ENCODE data around the gene CDC5L. TPM values are rescaled to one million over a fixed set of nuclear protein-coding genes. Genes with fewer than 3 reads are reported as not detected.

Gene CDC5L
- total RNA-seq, 1 experiment from 2014 or later, result 24.6 TPM

DNA sequence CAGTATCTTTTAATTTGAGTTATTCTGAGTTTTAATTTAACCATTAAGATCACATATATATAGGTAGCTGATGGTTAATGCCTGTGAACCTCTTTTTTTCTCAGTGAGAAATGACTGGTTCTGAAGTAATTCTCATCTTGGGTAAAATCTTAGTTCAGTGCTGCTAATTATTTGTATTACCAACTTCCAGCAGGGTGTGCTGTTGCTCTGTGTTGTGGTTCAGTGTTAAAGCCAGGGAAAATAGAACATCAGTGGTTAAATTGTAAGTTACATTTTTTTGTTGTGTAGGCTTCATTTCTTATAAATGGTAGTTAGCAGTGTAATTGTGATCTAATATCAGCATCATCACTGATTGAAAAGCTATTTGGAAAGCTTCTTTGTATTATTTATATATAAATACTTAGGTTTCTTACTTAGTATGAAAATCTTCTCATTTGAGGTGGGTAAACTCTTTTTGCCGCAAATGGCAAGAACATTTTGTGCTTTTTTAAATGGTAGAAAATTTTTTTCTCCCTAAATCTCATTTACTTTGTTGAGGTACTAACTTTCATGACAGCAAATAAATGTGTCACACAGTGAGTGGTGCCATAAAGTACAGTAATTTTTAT lies 43.7 kb downstream of the CDC5L start:
- H3K4me1 ChIP-seq (ENCODE audit: control insufficient read depth in 1 of 2, insufficient read depth in 2 of 2, low read length in 2 of 2), result peaks cover 3% of the 10 kb centered on the region in 2 experiments; a peak in 1 of 4 replicates
- RAD21 ChIA-PET (ENCODE audit: low non-redundant PET in 1 of 2, low total read pairs in 2 of 2, uncharacterized antibody in 2 of 2, unreplicated experiment in 2 of 2), result interaction anchor here in 1 of 2 experiments (1.1 kb wide), 1 partner anchor 24 kb away, joined by 3 read pairs; no protein-coding TSS in a partner anchor
- intact Hi-C loops (cut with micrococcal nuclease), result loop anchor here (1.0 kb wide), 2 partner anchors 25 to 38 kb away; no protein-coding TSS in a partner anchor
- H3K9ac ChIP-seq (ENCODE audit: low read length), result no peak overlapping the region
- ATAC-seq (peak; percentile 82), DNase-seq (ENCODE audit: low read depth, low spot score) (peak; percentile 45)
- H3K79me2 ChIP-seq (ENCODE audit: insufficient read depth, low read length), result peaks cover 21% of the 10 kb centered on the region
- peaks cover 10 to 16% of the 10 kb centered on the region in 2 experiments; a peak in 3 of 4 replicates for H3K36me3 ChIP-seq (ENCODE audit: control insufficient read depth in 1 of 2, insufficient read depth in 2 of 2, low read length in 2 of 2)
- H3K9me3 ChIP-seq (ENCODE audit: control insufficient read depth in 1 of 2, insufficient read depth in 1 of 2, low read depth in 1 of 2, low read length in 2 of 2), result no peaks in the 10 kb centered on the region
- H3K27me3 ChIP-seq (ENCODE audit: insufficient read depth, low read length), result no peaks in the 10 kb centered on the region
- no peak overlapping the region for H3K4me3 ChIP-seq (replicated peaks in 1 of 2; ENCODE audit: low read depth in 1 of 2, low read length in 2 of 2)
- POLR2A ChIA-PET, result no interaction called here
- no peak overlapping the region for H2AFZ ChIP-seq (ENCODE audit: low read depth, low read length, poor library complexity, severe bottlenecking)
- no peaks in the 10 kb centered on the region for H3K9me2 ChIP-seq (ENCODE audit: insufficient read depth)
- CTCF ChIA-PET, result interaction anchor here (1.3 to 3.0 kb wide), 3 partner anchors 8 to 25 kb away, joined by 4 to 13 read pairs (median 5); no protein-coding TSS in a partner anchor
- peaks cover 4% of the 10 kb centered on the region; the same call in 1 of the 2 replicates for H4K20me1 ChIP-seq (ENCODE audit: insufficient read depth)
- TF ChIP-seq POLR2AphosphoS5 (IDR thresholded peaks at IDR 0.05; ENCODE audit: low read depth, low read length) (no peak), RAD21 (IDR thresholded peaks at IDR 0.05; ENCODE audit: low read depth) (peak; percentile 73), EZH2phosphoT487 (IDR thresholded peaks at IDR 0.05; ENCODE audit: borderline replicate concordance) (no peak), ELF1 (IDR thresholded peaks at IDR 0.05; ENCODE audit: borderline replicate concordance, low read depth) (no peak), SRF (IDR thresholded peaks at IDR 0.05; ENCODE audit: low read depth) (no peak)
- TF ChIP-seq, protein P1, sequence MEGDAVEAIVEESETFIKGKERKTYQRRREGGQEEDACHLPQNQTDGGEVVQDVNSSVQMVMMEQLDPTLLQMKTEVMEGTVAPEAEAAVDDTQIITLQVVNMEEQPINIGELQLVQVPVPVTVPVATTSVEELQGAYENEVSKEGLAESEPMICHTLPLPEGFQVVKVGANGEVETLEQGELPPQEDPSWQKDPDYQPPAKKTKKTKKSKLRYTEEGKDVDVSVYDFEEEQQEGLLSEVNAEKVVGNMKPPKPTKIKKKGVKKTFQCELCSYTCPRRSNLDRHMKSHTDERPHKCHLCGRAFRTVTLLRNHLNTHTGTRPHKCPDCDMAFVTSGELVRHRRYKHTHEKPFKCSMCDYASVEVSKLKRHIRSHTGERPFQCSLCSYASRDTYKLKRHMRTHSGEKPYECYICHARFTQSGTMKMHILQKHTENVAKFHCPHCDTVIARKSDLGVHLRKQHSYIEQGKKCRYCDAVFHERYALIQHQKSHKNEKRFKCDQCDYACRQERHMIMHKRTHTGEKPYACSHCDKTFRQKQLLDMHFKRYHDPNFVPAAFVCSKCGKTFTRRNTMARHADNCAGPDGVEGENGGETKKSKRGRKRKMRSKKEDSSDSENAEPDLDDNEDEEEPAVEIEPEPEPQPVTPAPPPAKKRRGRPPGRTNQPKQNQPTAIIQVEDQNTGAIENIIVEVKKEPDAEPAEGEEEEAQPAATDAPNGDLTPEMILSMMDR (IDR thresholded peaks at IDR 0.05 in 2 of 3, conservative IDR thresholded peaks at IDR 0.05 in 1 of 3; ENCODE audit: borderline replicate concordance in 1 of 3, insufficient read depth in 1 of 3, low read depth in 2 of 3, low read length in 2 of 3), result peak; percentile 51 to 78 (median 64); a peak in 5 of 6 replicates
- no peak overlapping the region for H3K27ac ChIP-seq (ENCODE audit: low read depth, low read length)
- H3K4me2 ChIP-seq (ENCODE audit: low read length), result no peak overlapping the region
- no TSS peak for BruUV-seq (replicated peaks)
